Esophagus (tissue), 2 donors: ENCODE data around the gene LRRC43. TPM values are rescaled to one million over a fixed set of nuclear protein-coding genes. Genes with fewer than 3 reads are reported as not detected.

Experiments
- H3K27ac ChIP-seq, 2 donors: one replicate each; pipeline ENCODE4 v1.5.1; 2013; ENCODE audit warnings: low read depth in 2 of 2, mild to moderate bottlenecking in 2 of 2, inconsistent platforms in 1 of 2, low read length in 1 of 2, moderate library complexity in 1 of 2
- H3K27me3 ChIP-seq, 2 donors: one replicate each; pipeline ENCODE4 v1.6.1; 2013; ENCODE audit warnings: low read length in 2 of 2, control low read depth in 1 of 2, mild to moderate bottlenecking in 1 of 2; ENCODE audit not compliant: insufficient read depth in 2 of 2, control insufficient read depth in 1 of 2
- H3K36me3 ChIP-seq, 2 donors: one replicate each; pipeline ENCODE4 v1.6.1; 2013; ENCODE audit warnings: low read length in 1 of 2; ENCODE audit not compliant: control insufficient read depth in 2 of 2, insufficient read depth in 2 of 2
- H3K4me1 ChIP-seq, 2 donors: one replicate each; pipeline ENCODE4 v1.6.1; 2013; ENCODE audit warnings: low read length in 1 of 2; ENCODE audit not compliant: control insufficient read depth in 2 of 2, insufficient read depth in 2 of 2
- H3K4me3 ChIP-seq, 2 donors: one replicate each; pipeline ENCODE4 v1.5.1; 2013; ENCODE audit warnings: low read length in 2 of 2, mild to moderate bottlenecking in 2 of 2, low read depth in 1 of 2, moderate library complexity in 1 of 2
- H3K9me3 ChIP-seq, 2 donors: one replicate each; pipeline ENCODE4 v1.6.1; 2013; ENCODE audit warnings: mild to moderate bottlenecking in 2 of 2, low read depth in 1 of 2, low read length in 1 of 2, moderate library complexity in 1 of 2; ENCODE audit not compliant: control insufficient read depth in 2 of 2, insufficient read depth in 1 of 2
- WGBS, 2 donors: extraction: QIAGEN DNeasy Blood & Tissue Kit; methylation state at CpG; one replicate each; pipeline ENCODE4 v1.1.7; 2013; 5-methylcytosine and 5-hydroxymethylcytosine counted together
- polyA plus RNA-seq, 2 donors: library from polyadenylated mRNA; stranded (reverse); fragments of 200-250 nt; gene quantifications; one replicate each; pipeline ENCODE4 v1.2.3, GENCODE V29; 2013
- donor health status: healthy with polysubstance abuse.
- donor health status: Bipolar disorder and iron deficiency.

Gene LRRC43
- polyA plus RNA-seq, 2 donors, result 0.21 TPM; not detected in 1

DNA sequence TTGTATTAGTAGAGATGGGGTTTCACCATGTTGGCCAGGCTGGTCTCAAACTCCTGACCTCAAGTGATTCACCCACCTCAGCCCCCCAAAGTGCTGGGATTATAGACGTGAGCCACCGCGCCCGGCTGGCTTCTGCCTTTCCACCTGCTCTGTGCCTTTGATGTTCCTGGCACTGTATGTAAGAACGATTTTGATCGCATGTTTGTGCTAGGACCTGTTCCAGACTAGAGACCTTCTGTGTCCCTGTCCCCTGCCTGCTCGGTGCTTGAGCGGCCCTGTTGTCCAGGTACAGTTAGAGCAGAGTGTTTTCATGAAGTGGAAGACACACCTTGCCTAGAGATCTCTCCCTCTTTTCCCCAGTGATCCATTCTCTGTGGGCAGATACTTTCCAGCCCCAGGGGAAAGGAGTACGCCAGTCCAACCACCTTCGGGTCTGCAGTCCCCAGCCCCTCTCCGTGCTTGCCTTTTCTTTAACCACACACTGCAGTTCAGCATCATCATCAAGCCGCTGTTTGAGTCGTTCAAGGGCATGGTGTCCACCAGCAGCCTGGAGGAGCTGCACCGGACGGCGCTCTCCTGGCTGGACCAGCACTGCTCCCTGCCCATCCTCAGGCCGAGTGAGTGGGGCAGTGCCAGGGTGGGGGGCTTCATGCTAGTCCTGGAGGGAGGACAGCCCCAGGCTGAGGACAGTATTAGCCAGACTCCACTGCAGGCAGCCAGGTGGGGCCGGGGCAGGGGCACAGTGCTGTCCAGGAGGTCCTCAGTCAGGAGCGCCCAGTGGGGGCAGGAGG, 42.3 kb upstream of the LRRC43 start:
- 91 to 92% methylated on average over 19 of the region's 19 CpGs for WGBS, 2 donors
- Histone ChIP-seq H3K27ac (no peak overlapping the region), H3K27me3 (no peaks in the 10 kb centered on the region), H3K4me1 (peaks cover 0 to 6% of the 10 kb centered on the region in 2 donors), H3K36me3 (peaks cover 10 to 37% of the 10 kb centered on the region in 2 donors), H3K4me3 (no peak overlapping the region), H3K9me3 (no peaks in the 10 kb centered on the region)

DNA sequence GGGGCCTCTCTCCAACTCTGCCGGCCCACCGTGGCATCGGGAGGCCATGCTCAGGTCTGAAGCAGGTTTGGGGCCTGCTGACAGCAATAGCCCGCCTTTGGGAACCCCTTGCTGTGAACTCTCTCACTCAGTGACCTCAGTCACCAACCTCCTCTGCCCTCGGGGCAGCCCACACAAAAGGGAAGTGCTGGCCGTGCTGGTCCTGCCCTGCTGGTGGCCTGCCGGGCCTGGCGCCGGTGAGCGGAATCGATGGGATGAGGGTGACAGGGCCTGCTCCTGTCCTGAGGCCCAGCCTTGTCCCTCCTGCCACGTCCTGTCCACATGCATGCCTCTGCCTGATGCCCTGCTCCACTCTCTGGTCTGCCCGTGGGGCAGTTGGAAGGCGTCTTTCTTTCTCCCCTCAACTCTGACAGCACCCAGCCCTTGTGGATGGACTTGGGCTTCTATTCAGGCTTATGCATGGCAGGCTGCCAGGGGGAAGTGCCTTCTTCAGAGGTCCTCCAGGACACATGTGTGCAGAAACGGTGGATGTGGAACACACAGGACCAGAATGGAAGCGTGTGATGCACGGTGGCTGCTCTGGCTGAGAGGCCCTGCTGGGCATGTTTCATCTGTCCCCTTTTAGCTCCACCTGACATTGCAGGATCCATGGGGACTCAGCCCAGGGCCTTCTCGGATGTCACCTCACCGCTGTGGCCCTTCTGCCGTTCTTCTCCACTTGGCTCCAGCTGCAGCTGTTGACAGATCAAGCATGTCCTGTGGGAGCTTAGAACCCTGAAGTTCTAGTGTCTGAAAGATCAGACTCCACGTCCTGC, 40.8 kb upstream of the LRRC43 start:
- Histone ChIP-seq H3K36me3 (peaks cover 7 to 33% of the 10 kb centered on the region in 2 donors), H3K27me3 (no peaks in the 10 kb centered on the region), H3K27ac (no peak overlapping the region)

DNA sequence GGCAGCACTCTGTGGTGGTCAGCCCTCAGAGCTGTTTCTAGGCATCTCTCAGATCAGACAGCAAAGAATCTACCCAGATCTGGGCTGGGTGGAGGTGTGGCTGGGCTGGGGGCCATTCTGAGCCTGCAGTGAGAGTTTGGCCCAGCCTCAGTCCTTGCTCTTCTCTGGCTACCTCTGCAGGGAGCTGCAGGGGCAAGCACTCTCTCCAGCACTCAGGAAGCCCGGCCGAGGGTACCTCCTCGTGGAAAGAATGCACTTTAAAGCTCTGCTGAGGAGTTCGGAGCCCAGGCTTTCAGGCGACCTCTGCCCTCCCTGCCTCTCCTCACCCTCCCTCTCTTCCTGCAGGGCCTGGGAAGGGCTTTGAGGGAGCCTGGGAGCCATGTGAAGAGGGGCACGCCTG, 40.1 kb upstream of the LRRC43 start:
- Histone ChIP-seq H3K4me1 (peaks cover 0 to 5% of the 10 kb centered on the region in 2 donors), H3K36me3 (peaks cover 7 to 33% of the 10 kb centered on the region in 2 donors), H3K27ac (no peak overlapping the region), H3K9me3 (no peaks in the 10 kb centered on the region), H3K27me3 (no peaks in the 10 kb centered on the region), H3K4me3 (no peak overlapping the region)
- 63 to 68% methylated on average over 6 of the region's 6 CpGs for WGBS, 2 donors

More for the DNA sequence above, 40.8 kb upstream of the LRRC43 start:
- no peaks in the 10 kb centered on the region for H3K9me3 ChIP-seq
- 85 to 88% methylated on average over 21 of the region's 21 CpGs for WGBS, 2 donors
- peaks cover 0 to 6% of the 10 kb centered on the region in 2 donors for H3K4me1 ChIP-seq
- no peak overlapping the region for H3K4me3 ChIP-seq

DNA sequence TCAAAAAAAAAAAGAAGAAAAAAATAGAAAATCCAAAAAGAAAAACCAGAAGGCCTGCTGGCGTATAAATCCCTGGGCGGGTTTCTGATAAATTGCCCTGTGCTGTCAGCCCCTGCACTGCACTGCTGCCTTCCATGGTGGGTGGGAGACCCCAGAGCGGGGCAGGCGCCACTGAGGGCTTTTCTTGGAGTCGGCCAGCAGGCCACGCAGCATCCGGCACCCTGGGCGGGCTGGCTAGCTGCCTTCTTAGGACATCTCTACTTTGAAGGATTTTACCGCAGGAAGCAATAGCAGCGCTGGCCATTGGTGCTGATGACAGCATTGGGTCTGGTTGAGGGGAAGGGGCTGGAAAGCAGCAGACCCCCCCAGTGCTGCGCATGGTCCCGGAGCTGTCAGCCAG, 38.0 kb upstream of the LRRC43 start:
- no peak overlapping the region for H3K27ac ChIP-seq
- 94 to 96% methylated on average over 12 of the region's 12 CpGs for WGBS, 2 donors
- no peak overlapping the region for H3K4me3 ChIP-seq
- no peaks in the 10 kb centered on the region for H3K4me1 ChIP-seq
- no peaks in the 10 kb centered on the region for H3K9me3 ChIP-seq
- H3K36me3 ChIP-seq, result peaks cover 7 to 23% of the 10 kb centered on the region in 2 donors
- no peaks in the 10 kb centered on the region for H3K27me3 ChIP-seq

DNA sequence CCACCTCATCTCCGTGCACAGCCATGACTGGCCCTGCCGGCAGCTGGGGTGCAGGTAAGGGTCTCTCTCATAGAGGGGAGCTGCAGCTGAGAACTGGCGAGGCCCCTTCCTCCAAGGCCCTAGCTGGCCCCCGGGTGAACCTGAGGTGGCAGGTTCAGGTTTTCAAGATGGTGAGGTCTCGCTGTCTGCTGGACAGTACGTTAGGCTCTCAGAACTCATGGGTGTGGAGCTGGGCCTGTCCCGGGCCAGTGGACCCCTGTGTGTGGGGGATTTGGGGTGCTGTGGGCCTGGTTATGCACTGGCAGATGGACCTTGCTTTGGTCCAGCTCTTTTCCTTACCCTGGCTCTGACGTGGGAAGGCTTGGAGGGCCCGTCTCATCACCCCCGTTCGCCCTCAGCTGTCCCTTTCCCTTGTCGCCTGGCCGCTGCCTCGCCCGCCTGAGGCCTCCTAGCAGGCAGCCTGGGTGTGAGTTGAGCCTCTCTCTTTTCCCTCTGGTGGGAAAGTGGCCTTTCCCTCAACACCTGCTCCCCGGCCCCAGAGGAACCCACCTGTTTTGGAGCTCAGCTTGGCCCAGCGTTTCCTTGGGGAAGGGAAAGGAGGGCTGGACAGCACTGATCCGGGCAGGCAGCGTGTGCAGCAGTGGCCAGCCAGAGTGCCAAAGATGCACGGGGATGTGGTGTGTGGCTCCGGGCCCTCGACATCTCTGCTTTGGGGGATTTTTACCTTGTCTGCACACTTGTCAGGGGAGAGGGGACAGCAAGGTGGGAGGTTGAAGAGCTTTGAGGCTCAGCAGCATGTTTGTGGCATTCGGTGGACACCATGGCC, 37.2 kb upstream of the LRRC43 start:
- WGBS, 2 donors, result 89 to 90% methylated on average over 23 of the region's 23 CpGs
- no peaks in the 10 kb centered on the region for H3K9me3 ChIP-seq
- no peak overlapping the region for H3K27ac ChIP-seq
- peaks cover 7 to 23% of the 10 kb centered on the region in 2 donors for H3K36me3 ChIP-seq
- no peaks in the 10 kb centered on the region for H3K27me3 ChIP-seq
- no peak overlapping the region for H3K4me3 ChIP-seq
- H3K4me1 ChIP-seq, result no peaks in the 10 kb centered on the region

DNA sequence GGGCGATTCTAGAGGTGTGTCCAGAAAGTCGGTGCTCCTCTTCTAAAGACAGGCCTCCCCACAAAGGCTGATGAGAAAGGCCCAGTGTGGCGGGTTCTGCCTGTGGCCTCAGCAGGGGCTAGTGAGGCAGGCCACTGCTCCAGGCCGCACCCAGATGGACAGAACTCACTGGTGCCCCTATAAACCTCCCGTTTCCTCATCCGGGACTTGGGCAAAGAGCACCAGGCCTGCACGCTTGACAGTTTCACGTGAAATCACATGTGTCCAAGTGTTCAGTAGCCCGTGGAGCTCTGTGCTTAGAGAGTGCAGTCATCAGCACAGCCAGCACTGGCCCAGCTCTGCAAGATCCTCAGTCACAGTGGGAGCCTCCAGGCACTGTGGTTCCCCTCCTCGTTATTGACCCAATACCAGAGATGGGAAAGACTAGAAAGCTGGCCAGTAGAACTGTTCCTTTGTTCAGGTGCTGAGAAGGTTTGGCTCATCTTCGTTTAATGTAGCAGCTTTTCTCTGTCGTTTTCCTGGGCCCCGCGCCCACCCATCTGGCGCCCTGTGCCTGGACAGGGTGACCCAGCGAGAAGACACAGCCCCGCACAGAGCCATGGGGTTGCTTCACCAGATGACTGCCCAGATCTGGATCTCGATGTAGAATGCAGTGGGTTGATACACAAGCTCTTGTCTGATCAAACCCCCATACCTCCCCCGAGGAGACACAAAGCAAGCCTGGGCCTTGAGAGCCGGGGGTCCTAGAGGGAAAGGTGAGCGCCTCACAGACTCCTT, 35.2 kb upstream of the LRRC43 start:
- Histone ChIP-seq H3K4me3 (no peak overlapping the region), H3K36me3 (peaks cover 5 to 6% of the 10 kb centered on the region in 2 donors), H3K27ac (no peak overlapping the region), H3K27me3 (no peaks in the 10 kb centered on the region), H3K9me3 (no peaks in the 10 kb centered on the region), H3K4me1 (no peaks in the 10 kb centered on the region)
- 81 to 85% methylated on average over 21 of the region's 21 CpGs for WGBS, 2 donors

DNA sequence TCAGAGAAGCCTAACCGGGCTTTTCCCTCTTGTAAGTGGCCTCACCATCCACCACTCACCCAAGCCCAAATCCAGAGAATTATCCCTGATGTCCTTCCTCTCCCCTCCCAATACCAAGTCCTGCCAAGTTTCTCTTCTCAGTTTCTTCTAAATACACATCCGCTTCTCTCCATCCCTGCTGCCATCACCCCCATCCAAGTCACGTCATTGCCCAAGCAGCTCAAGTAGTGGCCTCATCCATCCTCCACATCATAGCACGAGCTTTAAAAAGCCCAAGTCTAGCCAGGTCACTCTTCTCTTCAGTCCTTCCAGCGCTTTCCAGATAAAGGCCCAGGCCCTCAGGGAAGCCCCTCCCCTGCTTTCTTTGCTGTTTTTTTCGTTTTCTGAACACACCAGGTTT, 34.3 kb upstream of the LRRC43 start:
- H3K27me3 ChIP-seq, result no peaks in the 10 kb centered on the region
- no peak overlapping the region for H3K4me3 ChIP-seq
- no peaks in the 10 kb centered on the region for H3K36me3 ChIP-seq
- H3K9me3 ChIP-seq, result no peaks in the 10 kb centered on the region
- no peak overlapping the region for H3K27ac ChIP-seq
- WGBS, 2 donors, result 52 to 57% methylated on average over 6 of the region's 6 CpGs
- H3K4me1 ChIP-seq, result no peaks in the 10 kb centered on the region

DNA sequence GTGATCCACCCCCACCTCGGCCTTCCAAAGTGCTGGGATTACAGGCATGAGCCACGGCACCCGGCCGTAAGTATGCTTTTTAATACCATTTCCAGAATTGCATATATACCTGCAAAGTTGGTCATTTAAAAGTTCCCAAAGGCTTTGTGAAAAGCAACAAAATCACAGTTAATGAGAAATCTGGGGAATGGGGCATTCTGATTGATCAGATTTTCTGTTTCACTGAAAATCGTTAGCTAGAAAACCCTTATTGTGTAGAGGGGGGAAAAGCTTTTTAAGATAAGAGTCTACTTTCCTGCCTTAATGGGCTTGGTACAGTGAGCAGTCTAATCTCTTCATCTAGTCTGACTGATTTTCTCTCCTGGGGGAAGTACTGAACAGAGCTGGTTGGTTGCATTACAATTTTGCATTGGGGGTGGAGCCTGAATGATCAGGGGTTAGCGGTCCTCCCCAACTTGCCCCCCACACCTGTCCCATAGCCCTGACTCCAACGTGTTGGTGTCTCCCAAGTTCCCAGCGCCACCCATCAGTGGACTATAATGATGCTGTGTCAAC, 32.7 kb upstream of the LRRC43 start:
- Histone ChIP-seq H3K36me3 (no peaks in the 10 kb centered on the region), H3K4me1 (no peaks in the 10 kb centered on the region), H3K27ac (no peak overlapping the region), H3K9me3 (no peaks in the 10 kb centered on the region), H3K27me3 (no peaks in the 10 kb centered on the region), H3K4me3 (no peak overlapping the region)
- WGBS, 2 donors, result 72 to 75% methylated on average over 8 of the region's 8 CpGs
